GM12865 (cell line): Measurements from ENCODE around the gene ENDOV.

Experiments used
- DNase-seq: peaks from one replicate; pipeline ENCODE4 v3.0.0; 2010; ENCODE audit warnings: low read depth
- H3K4me3 ChIP-seq: 2 replicates; pipeline ENCODE4 v1.5.1; 2011; ENCODE audit warnings: mild to moderate bottlenecking, low read depth, low read length, control low read depth
- CTCF ChIP-seq: IDR thresholded peaks from 2 replicates; pipeline ENCODE4 v1.5.1; 2011; ENCODE audit warnings: low read length, control low read depth, low read depth, inconsistent platforms; ENCODE audit not compliant: insufficient read depth; ENCODE audit errors: missing control alignments

Gene ENDOV

GRCh38 chr17:80479246-80479566 is 64.2 kb downstream of the ENDOV start:
- DNase-seq, result no peak
- TF ChIP-seq CTCF, result no peak
- H3K4me3 ChIP-seq, result no peak overlapping the region

GRCh38 chr17:80480248-80480647 is 65.3 kb downstream of the ENDOV start:
- no peak for TF ChIP-seq CTCF

GRCh38 chr17:80481284-80482057 is 66.5 kb downstream of the ENDOV start:
- no peak overlapping the region for H3K4me3 ChIP-seq
- DNase-seq, result no peak
- no peak for TF ChIP-seq CTCF

More at GRCh38 chr17:80480248-80480647, 65.3 kb downstream of the ENDOV start:
- no peak overlapping the region for H3K4me3 ChIP-seq
- DNase-seq, result no peak

GRCh38 chr17:80482058-80482318 is 67.0 kb downstream of the ENDOV start:
- no peak for TF ChIP-seq CTCF
- no peak for DNase-seq
- H3K4me3 ChIP-seq, result no peak overlapping the region

GRCh38 chr17:80482555-80483308 is 67.8 kb downstream of the ENDOV start:
- no peak for TF ChIP-seq CTCF
- no peak for DNase-seq
- H3K4me3 ChIP-seq, result no peak overlapping the region

- TF ChIP-seq CTCF, result no peak
- peak; percentile 39 for DNase-seq
- no peak overlapping the region for H3K4me3 ChIP-seq
These were observed 70.9 kb downstream of the ENDOV start for GRCh38 chr17:80485846-80486245.
